GM23248 (cell line): ENCODE data around the gene ACTN2. TPM values are rescaled to one million over a fixed set of nuclear protein-coding genes. Genes with fewer than 3 reads are reported as not detected.

Source experiments
- DNase-seq: peaks from one replicate; pipeline ENCODE4 v3.0.0-alpha.2; 2015
- H2AFZ ChIP-seq: fragments of 200-600 bp; sonication (generic); 2 replicates; pipeline ENCODE4 v1.6.1; 2016; ENCODE audit warnings: antibody characterized with exemption
- H3F3A ChIP-seq: fragments of 200-600 bp; sonication (generic); 2 replicates; pipeline ENCODE4 v1.6.1; 2016; ENCODE audit warnings: mild to moderate bottlenecking, antibody characterized with exemption, mixed run types; ENCODE audit not compliant: insufficient read depth
- H3K27ac ChIP-seq: fragments of 200-600 bp; sonication (generic); 2 replicates; pipeline ENCODE4 v1.5.1; 2016; ENCODE audit warnings: mild to moderate bottlenecking
- H3K27me3 ChIP-seq: fragments of 200-600 bp; sonication (generic); replicated peaks from 2 replicates; pipeline ENCODE4 v1.6.1; 2016; ENCODE audit warnings: mild to moderate bottlenecking; ENCODE audit not compliant: insufficient read depth
- H3K36me3 ChIP-seq: fragments of 200-600 bp; sonication (generic); 2 replicates; pipeline ENCODE4 v1.6.1; 2016; ENCODE audit warnings: low read depth, mild to moderate bottlenecking
- H3K4me1 ChIP-seq: fragments of 200-600 bp; sonication (generic); 2 replicates; pipeline ENCODE4 v1.6.1; 2016; ENCODE audit warnings: mild to moderate bottlenecking; ENCODE audit not compliant: insufficient read depth
- H3K4me2 ChIP-seq: fragments of 200-600 bp; sonication (generic); one replicate; pipeline ENCODE4 v1.6.1; 2016; ENCODE audit warnings: mild to moderate bottlenecking; ENCODE audit not compliant: unreplicated experiment
- H3K4me3 ChIP-seq: fragments of 200-600 bp; sonication (generic); 2 replicates; pipeline ENCODE4 v1.5.1; 2016; ENCODE audit warnings: mild to moderate bottlenecking
- H3K79me2 ChIP-seq: fragments of 200-600 bp; sonication (generic); 2 replicates; pipeline ENCODE4 v1.6.1; 2016; ENCODE audit warnings: mild to moderate bottlenecking; ENCODE audit not compliant: insufficient read depth
- H3K9ac ChIP-seq: fragments of 200-600 bp; sonication (generic); 2 replicates; pipeline ENCODE4 v1.6.1; 2016; ENCODE audit warnings: mild to moderate bottlenecking
- H3K9me2 ChIP-seq: fragments of 200-600 bp; sonication (generic); 2 replicates; pipeline ENCODE4 v1.6.1; 2016; ENCODE audit warnings: mixed run types, mild to moderate bottlenecking, moderate library complexity; ENCODE audit not compliant: insufficient read depth
- H3K9me3 ChIP-seq: fragments of 200-600 bp; sonication (generic); one replicate; pipeline ENCODE4 v1.6.1; 2017; ENCODE audit warnings: low read depth
- H4K20me1 ChIP-seq: fragments of 200-600 bp; sonication (generic); 2 replicates; pipeline ENCODE4 v1.6.0; 2016; ENCODE audit not compliant: insufficient read depth
- EZH2 ChIP-seq: fragments of 200-600 bp; sonication (generic); IDR thresholded peaks from 2 replicates; pipeline ENCODE4 v1.6.1; 2018; ENCODE audit warnings: antibody characterized with exemption, mild to moderate bottlenecking; ENCODE audit not compliant: insufficient read depth, poor library complexity, severe bottlenecking
- EZH2phosphoT487 ChIP-seq: fragments of 200-600 bp; sonication (generic); IDR thresholded peaks from 2 replicates; pipeline ENCODE4 v1.6.1; 2018; ENCODE audit warnings: antibody characterized with exemption, moderate library complexity, mild to moderate bottlenecking, low read depth; ENCODE audit not compliant: insufficient read depth
- WGBS, 2 experiments: methylation state at CpG; one replicate each; pipeline ENCODE4 v1.1.6; 2015 to 2017; ENCODE audit warnings: low lambda C conversion rate in 2 of 2, low coverage in 1 of 2; ENCODE audit errors: missing lambda C conversion rate in 2 of 2; 5-methylcytosine and 5-hydroxymethylcytosine counted together
- in situ Hi-C: fragments of 300-500 bp; cut with MboI; formaldehyde crosslinking; loops from 2 replicates; pipeline ENCODE4 v1.15.0; 2020
- polyA plus RNA-seq: library from polyadenylated mRNA; unstranded; fragments of >200 nt; fragmentation: Nextera tagmentation; extraction: Ambion mirVana; gene quantifications from 2 replicates; pipeline ENCODE4 v1.2.1, GENCODE V29; 2016
- total RNA-seq: library from RNA; depleted of rRNA; stranded (reverse); fragments of >200 nt; shearing (Covaris generic); gene quantifications from 2 replicates; pipeline ENCODE4 v1.2.3, GENCODE V29; 2014; rRNA removed

ACTN2 gene
- total RNA-seq = not detected in 2 replicates
- polyA plus RNA-seq = 0.22 TPM in 1 of 2 replicates, not detected in the other

- in situ Hi-C loops = no loop called here
- Histone ChIP-seq H3K4me3 (peak within 1 kb of the TSS; percentile 59), H3K27me3 (peaks cover 22% of the 10 kb centered on the region), H3K9me3 (no peaks in the 10 kb centered on the region), H3K27ac (no peak within 1 kb of the TSS), H4K20me1 (no peaks in the 10 kb centered on the region), H3K4me2 (peak within 1 kb of the TSS; percentile 61), H3F3A (no peaks in the 10 kb centered on the region), H3K4me1 (no peaks in the 10 kb centered on the region), H3K79me2 (no peaks in the 10 kb centered on the region), H2AFZ (peak within 1 kb of the TSS; percentile 83), H3K9ac (no peak within 1 kb of the TSS), H3K36me3 (no peaks in the 10 kb centered on the region), H3K9me2 (no peaks in the 10 kb centered on the region)
- 9 to 20% methylated on average over 34 to 73 of the region's 93 CpGs for WGBS, 2 experiments
- TF ChIP-seq EZH2 (no peak), EZH2phosphoT487 (no peak)
- peak; percentile 46 for DNase-seq
These were observed at the start of gene ACTN2 for GRCh38 chr1:236685917-236686814. Gene ACTN2 (plus strand): TSS chr1:236686499. CDS start chr1:236686674, 175 bp downstream.

GRCh38 chr1:236638945-236639344 lies 47.4 kb upstream of the ACTN2 start:
- no peaks in the 10 kb centered on the region for H3K27me3 ChIP-seq
- 53% methylated on average over 13 of the region's 13 CpGs for WGBS, 2 experiments
- H3K27ac ChIP-seq = no peak overlapping the region
- no peaks in the 10 kb centered on the region for H3K4me1 ChIP-seq
- H3K4me3 ChIP-seq = no peak overlapping the region
- H3K9ac ChIP-seq = no peak overlapping the region
- DNase-seq = no peak
- no peak overlapping the region for H2AFZ ChIP-seq
- TF ChIP-seq EZH2phosphoT487 = no peak
- no peak for TF ChIP-seq EZH2
- no peaks in the 10 kb centered on the region for H4K20me1 ChIP-seq
- no peaks in the 10 kb centered on the region for H3K9me3 ChIP-seq
- H3K4me2 ChIP-seq = no peak overlapping the region
- no peaks in the 10 kb centered on the region for H3K79me2 ChIP-seq
- in situ Hi-C loops = loop anchor here (25.0 kb wide), 1 partner anchor 748 kb away; no protein-coding TSS in a partner anchor
- H3F3A ChIP-seq = no peaks in the 10 kb centered on the region
- H3K36me3 ChIP-seq = no peaks in the 10 kb centered on the region
- no peaks in the 10 kb centered on the region for H3K9me2 ChIP-seq

- Histone ChIP-seq H3K9ac (no peak overlapping the region), H3K9me3 (no peaks in the 10 kb centered on the region), H3K4me2 (no peak overlapping the region), H3F3A (no peaks in the 10 kb centered on the region), H2AFZ (no peak overlapping the region), H3K27ac (no peak overlapping the region), H4K20me1 (no peaks in the 10 kb centered on the region), H3K4me1 (no peaks in the 10 kb centered on the region), H3K9me2 (no peaks in the 10 kb centered on the region), H3K36me3 (no peaks in the 10 kb centered on the region), H3K27me3 (no peaks in the 10 kb centered on the region), H3K79me2 (no peaks in the 10 kb centered on the region), H3K4me3 (no peak overlapping the region)
- in situ Hi-C loops = loop anchor here (25.0 kb wide), 1 partner anchor 748 kb away; no protein-coding TSS in a partner anchor
- no peak for DNase-seq
- 11 to 21% methylated on average over 4 of the region's 4 CpGs for WGBS, 2 experiments
- TF ChIP-seq EZH2phosphoT487 = no peak
- no peak for TF ChIP-seq EZH2
These were observed 46.6 kb upstream of the ACTN2 start for GRCh38 chr1:236639686-236640085.

GRCh38 chr1:236642763-236643162 lies 43.5 kb upstream of the ACTN2 start:
- Histone ChIP-seq H4K20me1 (no peaks in the 10 kb centered on the region), H2AFZ (no peak overlapping the region), H3K4me2 (no peak overlapping the region), H3F3A (no peaks in the 10 kb centered on the region), H3K79me2 (no peaks in the 10 kb centered on the region), H3K9me3 (no peaks in the 10 kb centered on the region), H3K27me3 (no peaks in the 10 kb centered on the region), H3K9ac (no peak overlapping the region), H3K9me2 (no peaks in the 10 kb centered on the region), H3K4me3 (no peak overlapping the region), H3K36me3 (no peaks in the 10 kb centered on the region), H3K27ac (no peak overlapping the region), H3K4me1 (no peaks in the 10 kb centered on the region)
- 33 to 46% methylated on average over 4 of the region's 4 CpGs for WGBS, 2 experiments
- DNase-seq = no peak
- TF ChIP-seq EZH2 (no peak), EZH2phosphoT487 (no peak)
- in situ Hi-C loops = loop anchor here (25.0 kb wide), 1 partner anchor 745 kb away; no protein-coding TSS in a partner anchor
